ENCODE results near the gene UBE2V1.

- TF ChIP-seq CTCF (conservative IDR thresholded peaks at IDR 0.05; ENCODE audit: low read length) (no peak), EZH2phosphoT487 (IDR thresholded peaks at IDR 0.05; ENCODE audit: borderline replicate concordance, low read depth, low read length) (no peak)
Measured at GRCh38 chr20:50101281-50101680, 11.7 kb downstream of the UBE2V1 start.
